K562 (cell line): ENCODE measurements around the gene ATG7. TPM values are rescaled to one million over a fixed set of nuclear protein-coding genes. Genes with fewer than 3 reads are reported as not detected.

Experiments used
- ATAC-seq: fragments of 200-7000 bp; cut with Tn5 transposase; 3 replicates; pipeline ENCODE4 v1.9.1; 2020; ENCODE audit warnings: moderate library complexity
- BruUV-seq: library from RNA; stranded (reverse); fragments of 400-500 nt; replicated peaks from 2 replicates; lab custom pipeline; 2021; lab: Mats Ljungman, UMichigan
- CTCF ChIA-PET: fragments of 300-600 bp; formaldehyde crosslinking; extraction: SDS; loops from one replicate; lab custom pipeline; 2021; ENCODE audit warnings: low intra/inter-chr PET ratio; lab: Yijun Ruan, JAX
- POLR2A ChIA-PET: fragments of 300-600, 350-650 bp; sonication (Branson Sonifier 250); formaldehyde crosslinking; extraction: SDS; loops from one replicate; lab custom pipeline; 2021; ENCODE audit warnings: antibody characterized with exemption, inconsistent platforms; lab: Yijun Ruan, JAX
- DNase-seq, 4 experiments: peaks; one replicate each; pipeline versions ENCODE4 v3.0.0 to v3.0.0-alpha.2; 2011 to 2018; ENCODE audit warnings: low spot score in 3 of 4, mixed read lengths in 3 of 4; ENCODE audit errors: extremely low read depth in 1 of 4
- FAIRE-seq: peaks from 2 replicates; lab custom pipeline; 2011; peaks lifted over from hg19 to GRCh38; lab: Jason Lieb, UNC
- H2AFZ ChIP-seq: 2 replicates; pipeline ENCODE4 v1.6.0; 2011; ENCODE audit warnings: low read depth, low read length, control low read depth, inconsistent platforms
- H3K27ac ChIP-seq: fragments of 200-600 bp; 3 replicates; pipeline ENCODE4 v1.8.0; 2011; ENCODE audit warnings: low read depth, mild to moderate bottlenecking, control low read depth, inconsistent platforms, low read length, moderate library complexity, mixed read lengths; ENCODE audit errors: extremely low read depth
- H3K27me3 ChIP-seq, 2 experiments: fragments of 300-600 bp in 1 of 2; 2 replicates in 1 of 2; 3 replicates in 1 of 2; pipeline versions ENCODE4 v1.6.0 to v1.8.0; 2011; ENCODE audit warnings: inconsistent platforms in 2 of 2, low read length in 2 of 2, mild to moderate bottlenecking in 1 of 2, mixed read lengths in 1 of 2, moderate library complexity in 1 of 2; ENCODE audit not compliant: control insufficient read depth in 2 of 2, insufficient read depth in 2 of 2
- H3K36me3 ChIP-seq: fragments of 300-600 bp; 3 replicates; pipeline ENCODE4 v1.8.0; 2011; ENCODE audit warnings: mild to moderate bottlenecking, low read length, inconsistent platforms; ENCODE audit not compliant: control insufficient read depth, insufficient read depth
- H3K4me1 ChIP-seq, 2 experiments: fragments of 200-600 bp in 1 of 2; replicated peaks in 1 of 2; 2 replicates in 1 of 2; 3 replicates in 1 of 2; pipeline versions ENCODE4 v1.5.1 to v1.8.0; 2011; ENCODE audit warnings: inconsistent platforms in 2 of 2, low read length in 2 of 2, mild to moderate bottlenecking in 1 of 2, mixed read lengths in 1 of 2, moderate library complexity in 1 of 2; ENCODE audit not compliant: control insufficient read depth in 2 of 2, insufficient read depth in 2 of 2
- H3K4me2 ChIP-seq: 2 replicates; pipeline ENCODE4 v1.6.1; 2011; ENCODE audit warnings: low read length, control low read depth, inconsistent platforms, mixed read lengths; ENCODE audit not compliant: insufficient read depth
- H3K4me3 ChIP-seq: fragments of 200-600 bp; sonication (generic), shearing (Covaris generic); 2 replicates; pipeline ENCODE4 v1.5.1; 2016; ENCODE audit warnings: control low read depth, inconsistent platforms
- H3K79me2 ChIP-seq: fragments of 200-600 bp; 3 replicates; pipeline ENCODE4 v1.8.0; 2011; ENCODE audit warnings: low read length, inconsistent platforms; ENCODE audit not compliant: control insufficient read depth, insufficient read depth
- H3K9ac ChIP-seq, 2 experiments: 2 replicates each; pipeline versions ENCODE4 v1.6.0 to v1.6.1; 2011; ENCODE audit warnings: low read depth in 2 of 2, low read length in 2 of 2, control low read depth in 1 of 2, inconsistent platforms in 1 of 2, mild to moderate bottlenecking in 1 of 2, mixed read lengths in 1 of 2; ENCODE audit not compliant: insufficient read depth in 1 of 2
- H3K9me1 ChIP-seq: one replicate; pipeline ENCODE4 v1.6.0; 2011; ENCODE audit warnings: inconsistent platforms, mild to moderate bottlenecking, low read length, moderate library complexity; ENCODE audit not compliant: control insufficient read depth, insufficient read depth
- H3K9me3 ChIP-seq: replicated peaks from 2 replicates; pipeline ENCODE4 v1.5.1; 2011; ENCODE audit warnings: low read depth, low read length, inconsistent platforms; ENCODE audit not compliant: control insufficient read depth, insufficient read depth
- H4K20me1 ChIP-seq: replicated peaks from 2 replicates; pipeline ENCODE4 v1.6.1; 2011; ENCODE audit warnings: low read length, inconsistent platforms, mixed read lengths; ENCODE audit not compliant: control insufficient read depth, insufficient read depth
- CREB5 ChIP-seq: fragments of 250-450 bp; sonication (Bioruptor Pico); IDR thresholded peaks from 2 replicates; pipeline ENCODE4 v1.5.0; 2020; ENCODE audit warnings: mild to moderate bottlenecking
- CSDE1 ChIP-seq, 2 experiments: fragments of 450-650 bp; IDR thresholded peaks; 2 replicates each; pipeline ENCODE4 v1.6.1; 2016; ENCODE audit warnings: mild to moderate bottlenecking in 1 of 2
- E4F1 ChIP-seq: fragments of 250-450 bp; sonication (Bioruptor Pico); IDR thresholded peaks from 2 replicates; pipeline ENCODE4 v1.5.0; 2021; ENCODE audit warnings: mild to moderate bottlenecking, borderline replicate concordance
- FOXA3 ChIP-seq, 2 experiments: fragments of 450-650 bp in 1 of 2; sonication (generic) in 1 of 2; formaldehyde crosslinking; IDR thresholded peaks in 1 of 2; conservative IDR thresholded peaks in 1 of 2; 2 replicates each; pipeline versions ENCODE4 v1.4.0 to v1.8.0; 2020 to 2022; ENCODE audit warnings: mild to moderate bottlenecking in 2 of 2, missing genetic modification reagents in 1 of 2
- GABPB2 ChIP-seq: fragments of 250-450 bp; sonication (Bioruptor Pico); conservative IDR thresholded peaks from 2 replicates; pipeline ENCODE4 v1.5.1; 2021; ENCODE audit warnings: mild to moderate bottlenecking
- HSF4 ChIP-seq: fragments of 250-450 bp; sonication (Bioruptor Pico); IDR thresholded peaks from 2 replicates; pipeline ENCODE4 v2.1.2; 2022; ENCODE audit warnings: mild to moderate bottlenecking, moderate library complexity, borderline replicate concordance
- MITF ChIP-seq: IDR thresholded peaks from 2 replicates; pipeline ENCODE4 v1.6.1; 2014; ENCODE audit warnings: antibody characterized with exemption
- NCOA1 ChIP-seq: fragments of 450-650 bp; IDR thresholded peaks from 2 replicates; pipeline ENCODE4 v1.6.1; 2016; ENCODE audit warnings: low read depth
- NFE2L1 ChIP-seq: fragments of 450-650 bp; IDR thresholded peaks from 2 replicates; pipeline ENCODE4 v1.6.1; 2016; ENCODE audit warnings: missing genetic modification characterization, low read depth, mild to moderate bottlenecking, missing compliant biosample characterization, moderate library complexity, borderline replicate concordance
- RBM25 ChIP-seq: fragments of 200-400 bp; formaldehyde crosslinking; IDR thresholded peaks from 2 replicates; pipeline ENCODE4 v1.6.1; 2018; ENCODE audit warnings: low read length, low read depth, moderate library complexity; ENCODE audit not compliant: severe bottlenecking
- SOX6 ChIP-seq: fragments of 450-650 bp; IDR thresholded peaks from 2 replicates; pipeline ENCODE4 v1.6.1; 2014; ENCODE audit warnings: mild to moderate bottlenecking
- SUPT5H ChIP-seq: fragments of 450-650 bp; IDR thresholded peaks from 2 replicates; pipeline ENCODE4 v1.6.1; 2016
- TAF1 ChIP-seq: IDR thresholded peaks from 2 replicates; pipeline ENCODE4 v1.6.1; 2011; ENCODE audit warnings: mild to moderate bottlenecking, low read length, moderate library complexity; ENCODE audit not compliant: insufficient read depth, control insufficient read depth, severe bottlenecking; ENCODE audit errors: extremely low read depth
- ZNF239 ChIP-seq: fragments of 250-450 bp; sonication (Bioruptor Pico); IDR thresholded peaks from 2 replicates; pipeline ENCODE4 v1.4.0; 2020; ENCODE audit warnings: mild to moderate bottlenecking
- ZNF282 ChIP-seq: sonication (generic); formaldehyde crosslinking; IDR thresholded peaks from 2 replicates; pipeline ENCODE4 v1.8.1; 2023; ENCODE audit warnings: missing genetic modification reagents
- in situ Hi-C: fragments of 300-500 bp; cut with MboI; formaldehyde crosslinking; loops from 4 replicates; pipeline ENCODE4 v1.15.0; 2018; ENCODE audit warnings: inconsistent platforms, mixed read lengths
- intact Hi-C: fragments of 100-400 bp; cut with micrococcal nuclease; formaldehyde crosslinking; loops from 2 replicates; pipeline ENCODE4 v1.14.2; 2022
- polyA plus RNA-seq, 8 experiments: library from polyadenylated mRNA; depleted of rRNA in 4 of 8; stranded (reverse) in 5 of 8; unstranded in 3 of 8; fragments of >200 nt; fragmentation: Nextera tagmentation in 2 of 8; fragmentation: Illumina TruSeq in 1 of 8; extraction: Ambion mirVana in 2 of 8; extraction: Trizol in 1 of 8; gene quantifications; 2 replicates each; pipeline versions ENCODE4 v1.2.1 to v1.2.3, GENCODE V29; 2011 to 2014; ENCODE audit warnings: inconsistent platforms in 1 of 8, missing spikeins in 1 of 8
- total RNA-seq, 7 experiments: library from RNA; depleted of rRNA in 6 of 7; stranded (reverse); fragments of >200 nt in 6 of 7; fragmentation: Illumina TruSeq in 2 of 7; extraction: Trizol in 2 of 7; gene quantifications; 2 replicates each; pipeline versions ENCODE4 v1.2.1 to v1.2.3, GENCODE V29; 2011 to 2021; ENCODE audit warnings: low replicate concordance in 1 of 7

Gene ATG7
- total and polyA plus RNA-seq, 9 of the 15 experiments (the other 6 are each of a cell fraction or from before 2014, with no cell fraction given): 18.3 to 45.3 (median 33.6) TPM

- CTCF ChIA-PET: no interaction called here
These were observed 138.4 kb downstream of the ATG7 start for GRCh38 chr3:11410564-11410963.

More at GRCh38 chr3:11410564-11410963, 138.4 kb downstream of the ATG7 start:
- Histone ChIP-seq H3K9me1 (no peaks in the 10 kb centered on the region), H3K79me2 (no peaks in the 10 kb centered on the region), H3K9ac (no peak overlapping the region), H4K20me1 (no peaks in the 10 kb centered on the region), H3K36me3 (peaks cover 2% of the 10 kb centered on the region; the same call in 1 of the 3 replicates), H3K27me3 (no peaks in the 10 kb centered on the region), H3K4me3 (no peak overlapping the region), H2AFZ (no peak overlapping the region), H3K9me3 (no peaks in the 10 kb centered on the region; the same call in 1 of the 2 replicates), H3K4me2 (no peak overlapping the region), H3K27ac (no peak overlapping the region), H3K4me1 (no peaks in the 10 kb centered on the region)
- BruUV-seq: no TSS peak
- DNase-seq (no peak), FAIRE-seq (no peak), ATAC-seq (no peak)
- TF ChIP-seq RBM25 (no peak), SUPT5H (no peak), NCOA1 (no peak), NFE2L1 (tag) (no peak), FOXA3 (CRISPR knock-in tag; conservative IDR thresholded peaks at IDR 0.05 in 1 of 2, IDR thresholded peaks at IDR 0.05 in 1 of 2) (no peak), CSDE1 (IDR thresholded peaks at IDR 0.05) (no peak), SOX6 (no peak), TAF1 (no peak), CREB5 (CRISPR knock-in tag) (no peak), ZNF239 (no peak), GABPB2 (CRISPR knock-in tag) (no peak), E4F1 (CRISPR knock-in tag) (no peak), ZNF282 (no peak), HSF4 (CRISPR knock-in tag) (no peak), MITF (no peak)
- in situ Hi-C loops: no loop called here
- POLR2A ChIA-PET: interaction anchor here (1.0 kb wide), 1 partner anchor 16 kb away, joined by 3 read pairs; no protein-coding TSS in a partner anchor
- intact Hi-C loops: no loop called here
